RPMI7951 (cell line): ENCODE data around the gene NET1. TPM values are rescaled to one million over a fixed set of nuclear protein-coding genes. Genes with fewer than 3 reads are reported as not detected.

ENCODE experiments used
- DNase-seq: peaks from one replicate; pipeline ENCODE4 v3.0.0-alpha.2; 2012; ENCODE audit warnings: low read depth
- total RNA-seq: library from RNA; depleted of rRNA; stranded (reverse); fragments of >200 nt; shearing (Covaris generic); gene quantifications from 2 replicates; pipeline ENCODE4 v1.2.3, GENCODE V29; 2014

The NET1 gene
- total RNA-seq, 1 experiment from 2014 or later = 263 TPM

- no peak for DNase-seq
Observed at GRCh38 chr10:5481121-5481520, 68.8 kb downstream of the NET1 start.

GRCh38 chr10:5482016-5482415, 69.7 kb downstream of the NET1 start:
- DNase-seq = no peak

DNA sequence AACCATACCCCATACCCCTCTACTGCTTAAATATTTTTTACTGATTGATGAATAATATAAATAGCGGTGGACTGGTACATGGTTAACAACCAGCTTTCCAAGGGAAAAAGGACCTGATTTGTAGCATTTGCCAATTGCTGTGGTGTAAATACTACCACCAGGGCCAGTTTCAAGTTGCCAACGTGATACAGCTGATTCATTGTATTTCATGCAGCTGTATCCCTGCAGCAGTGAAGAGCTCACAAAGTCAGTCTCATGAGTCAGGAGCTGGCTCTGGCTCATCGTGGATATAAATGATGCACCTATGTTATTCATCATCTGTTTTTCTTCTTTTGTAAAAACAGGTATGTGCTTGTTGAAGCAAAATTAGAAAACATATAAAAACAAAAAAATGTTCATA, 71.8 kb downstream of the NET1 start:
- DNase-seq = peak; percentile 48

DNA sequence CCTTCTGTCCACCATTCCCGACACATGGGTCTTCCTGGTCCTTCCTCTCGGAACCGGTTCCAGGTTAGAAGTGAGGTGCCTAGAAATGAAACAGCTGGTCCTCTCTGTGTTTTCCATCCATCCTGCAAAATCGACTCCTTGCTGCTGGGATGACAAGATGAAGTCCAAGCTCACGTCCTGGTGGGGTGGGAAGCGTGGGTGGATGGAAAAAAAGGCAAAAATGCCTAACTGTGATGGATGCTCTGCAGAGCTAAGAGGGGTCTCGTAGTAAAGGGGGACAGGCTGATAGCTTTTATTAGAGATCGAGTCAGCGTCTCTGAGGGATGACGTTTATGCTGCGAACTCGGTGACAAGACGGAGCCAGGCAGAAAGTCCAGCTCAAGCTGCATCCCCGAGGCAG, 72.9 kb downstream of the NET1 start:
- DNase-seq = no peak

DNA sequence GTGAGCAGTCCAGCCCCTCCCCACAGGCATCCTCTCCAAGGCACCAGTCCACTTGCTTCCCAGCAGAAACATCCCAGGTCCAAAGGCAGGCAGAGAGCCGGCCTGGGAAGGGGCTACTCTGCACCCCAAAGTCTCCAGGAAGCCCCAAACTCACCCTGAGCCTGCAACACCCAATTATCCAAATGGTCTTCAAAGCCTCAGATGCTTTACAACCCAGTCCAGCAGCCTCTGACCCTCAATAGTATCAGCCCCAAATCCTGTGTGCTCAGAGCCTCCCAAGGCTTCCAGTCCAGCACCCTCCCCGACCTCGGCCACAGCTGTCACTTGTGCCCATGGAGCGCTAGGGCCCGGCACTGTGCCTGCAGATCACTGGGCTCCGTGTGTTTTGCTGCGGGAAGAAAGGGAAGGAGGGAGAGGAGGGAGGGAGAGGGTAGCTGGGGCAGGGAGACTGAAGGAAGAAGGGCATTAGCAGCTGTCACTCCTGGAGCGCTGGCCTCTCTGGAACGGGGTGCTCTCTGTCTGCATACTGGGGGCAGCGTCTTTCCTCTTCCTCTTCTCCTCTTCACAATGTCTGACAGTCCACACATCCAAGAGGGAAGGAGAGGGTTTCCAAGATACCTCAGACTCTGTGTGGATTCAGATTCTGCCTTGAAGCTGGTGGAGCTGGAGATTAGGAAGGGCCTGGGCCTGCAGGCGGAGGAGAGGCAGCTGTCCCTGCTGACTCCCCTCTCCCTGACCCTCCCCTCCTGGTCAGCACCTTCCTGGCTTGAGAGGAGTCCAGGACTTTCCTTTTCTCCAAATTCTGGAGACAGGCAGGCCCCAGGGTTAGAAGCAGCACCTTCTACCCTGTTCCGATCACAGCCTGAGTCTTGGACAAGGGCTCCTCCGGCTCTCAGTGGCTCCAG, 73.8 kb downstream of the NET1 start:
- DNase-seq = no peak

- DNase-seq = no peak
Observed at GRCh38 chr10:5486853-5487235, 74.5 kb downstream of the NET1 start.

GRCh38 chr10:5488272-5489161, 76.2 kb downstream of the NET1 start:
- no peak for DNase-seq

GRCh38 chr10:5490032-5490431, 77.7 kb downstream of the NET1 start:
- DNase-seq = no peak

- no peak for DNase-seq
Observed at GRCh38 chr10:5490698-5491464, 78.5 kb downstream of the NET1 start.

- no peak for DNase-seq
Observed at GRCh38 chr10:5491477-5491876, 79.1 kb downstream of the NET1 start.

DNA sequence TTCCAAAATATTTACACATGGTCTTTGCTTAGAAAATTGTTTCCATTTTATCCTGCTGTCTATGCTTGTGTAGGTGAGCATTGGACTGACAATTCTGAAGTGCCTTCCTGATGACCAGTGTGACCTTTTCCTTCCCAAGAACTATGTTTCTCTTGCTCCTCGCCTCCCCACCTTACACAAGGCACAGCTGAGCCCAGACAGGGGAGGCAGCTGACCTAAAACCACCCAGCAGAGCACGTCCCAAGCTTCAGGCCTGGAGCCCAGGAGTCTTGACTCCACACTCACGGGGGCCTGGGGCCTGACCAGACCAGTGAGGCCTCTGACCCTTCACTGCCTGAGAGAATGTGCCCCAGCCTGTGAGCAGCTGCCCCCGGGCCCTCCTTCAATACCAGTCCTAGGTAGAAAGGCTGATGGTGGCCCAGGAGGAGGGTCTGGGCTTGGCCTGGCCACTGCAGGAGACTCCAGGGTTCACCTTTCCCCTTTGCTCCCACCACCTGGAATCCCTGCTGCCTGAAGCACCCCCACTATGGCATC, 80.0 kb downstream of the NET1 start:
- DNase-seq = no peak

GRCh38 chr10:5492929-5493576, 80.7 kb downstream of the NET1 start:
- DNase-seq = no peak

- DNase-seq = no peak
Observed at GRCh38 chr10:5493691-5494090, 81.3 kb downstream of the NET1 start.

GRCh38 chr10:5494611-5495010, 82.3 kb downstream of the NET1 start:
- no peak for DNase-seq

- DNase-seq = no peak
Observed at GRCh38 chr10:5496261-5497250, 84.2 kb downstream of the NET1 start.

DNA sequence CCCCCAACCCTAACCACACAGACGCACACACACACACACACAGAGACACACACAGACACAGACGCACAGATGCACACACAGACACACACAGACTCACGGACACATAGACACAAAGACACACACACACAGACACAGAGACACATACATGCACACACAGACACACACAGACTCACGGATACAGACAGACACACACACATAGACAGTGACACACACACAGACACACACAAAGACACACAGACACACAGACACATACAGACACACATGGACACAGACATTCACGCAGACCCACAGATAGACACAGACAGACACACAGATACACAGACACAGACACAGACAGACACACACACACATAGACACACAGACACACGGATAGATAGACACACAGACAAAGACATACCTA, 84.9 kb downstream of the NET1 start:
- DNase-seq = no peak

GRCh38 chr10:5497948-5498730, 85.8 kb downstream of the NET1 start:
- no peak for DNase-seq

GRCh38 chr10:5498791-5499492, 86.6 kb downstream of the NET1 start:
- DNase-seq = no peak
